Kidney (tissue), 14 donors: ENCODE results near the gene CACNA1H. TPM values are rescaled to one million over a fixed set of nuclear protein-coding genes. Genes with fewer than 3 reads are reported as not detected.
"Not testable (repeated sequence)": the region's sequence is repeated elsewhere in the genome, so short reads cannot be mapped to it uniquely, and the experiment has no call there.

Experiments
- DNase-seq, 5 donors: peaks; one replicate each; pipeline ENCODE4 v3.0.0-alpha.2; 2013 to 2020
- FAIRE-seq: peaks from 2 replicates; lab custom pipeline; 2012; peaks lifted over from hg19 to GRCh38; lab: Jason Lieb, UNC
- H3K27ac ChIP-seq, 2 donors: one replicate each; pipeline ENCODE4 v1.7.0; 2013; ENCODE audit warnings: low read depth in 2 of 2, low read length in 2 of 2, inconsistent platforms in 1 of 2
- H3K27me3 ChIP-seq: one replicate; pipeline ENCODE4 v1.7.1; 2013; ENCODE audit warnings: low read length, inconsistent platforms; ENCODE audit not compliant: control insufficient read depth, insufficient read depth
- H3K36me3 ChIP-seq, 3 donors: one replicate each; pipeline versions ENCODE4 v1.7.0 to v1.7.1; 2013; ENCODE audit warnings: low read length in 3 of 3, control low read depth in 1 of 3, inconsistent platforms in 1 of 3; ENCODE audit not compliant: insufficient read depth in 3 of 3, control insufficient read depth in 2 of 3
- H3K4me1 ChIP-seq, 3 donors: one replicate each; pipeline versions ENCODE4 v1.7.0 to v1.7.1; 2013; ENCODE audit warnings: low read length in 3 of 3, inconsistent platforms in 1 of 3, low read depth in 1 of 3; ENCODE audit not compliant: control insufficient read depth in 2 of 3, insufficient read depth in 2 of 3
- H3K4me3 ChIP-seq, 3 donors: one replicate each; pipeline versions ENCODE4 v1.7.0 to v1.8.1; 2013; ENCODE audit warnings: low read length in 3 of 3, control low read depth in 1 of 3, inconsistent platforms in 1 of 3
- H3K9ac ChIP-seq, 3 donors: one replicate each; pipeline versions ENCODE4 v1.7.0 to v1.7.1; 2013; ENCODE audit warnings: low read length in 3 of 3, control low read depth in 1 of 3, inconsistent platforms in 1 of 3
- H3K9me3 ChIP-seq, 3 donors: one replicate each; pipeline versions ENCODE4 v1.7.0 to v1.7.1; 2013; ENCODE audit warnings: low read length in 3 of 3, control low read depth in 1 of 3, inconsistent platforms in 1 of 3; ENCODE audit not compliant: control insufficient read depth in 2 of 3, insufficient read depth in 1 of 3
- CTCF ChIP-seq: IDR thresholded peaks from 3 replicates; pipeline ENCODE4 v1.5.1; 2012; ENCODE audit warnings: mild to moderate bottlenecking, moderate library complexity, borderline replicate concordance; ENCODE audit not compliant: insufficient read depth; ENCODE audit errors: extremely low read depth
- intact Hi-C: fragments of 100-400 bp; cut with DNase I; formaldehyde crosslinking; loops from one replicate; pipeline ENCODE4 v1.11.1; 2022
- polyA plus RNA-seq: library from polyadenylated mRNA; stranded (reverse); fragments of 350-450 nt; fragmentation: Illumina TruSeq; extraction: RNeasy Lipid Tissue Mini Kit (QIAGEN cat#74804); gene quantifications from one replicate; pipeline ENCODE4 v1.2.3, GENCODE V29; 2014; ENCODE audit warnings: low read depth, low replicate concordance; ENCODE audit not compliant: insufficient read depth
- total RNA-seq: library from RNA; stranded (reverse); fragmentation: NEBNext Ultra II Directional; extraction: Animal tissue kit (Norgen Biotek cat#: 25700); gene quantifications from one replicate; pipeline ENCODE4 v1.2.1, GENCODE V29; 2021
- donor health status: control.
- donor health status: control.
- donor health status: control.
- donor health status: control.
- donor health status: control.
- donor health status: DM: yes; HTN: yes; CAD: no.
- donor health status: Normal renal cell carcinoma (clear cell type).

The CACNA1H gene
- total and polyA plus RNA-seq, 2 donors from 2014 or later = 6.4 to 20.6 TPM

GRCh38 chr16:1256296-1256873, 103.5 kb downstream of the CACNA1H start:
- H3K27me3 ChIP-seq, H3K9ac ChIP-seq, intact Hi-C loops, H3K4me3 ChIP-seq, DNase-seq, FAIRE-seq, H3K9me3 ChIP-seq, H3K4me1 ChIP-seq, H3K36me3 ChIP-seq, H3K27ac ChIP-seq: not testable (repeated sequence)

GRCh38 chr16:1256874-1257322, 104.0 kb downstream of the CACNA1H start:
- no peaks in the 10 kb centered on the region for H3K27me3 ChIP-seq
- H3K4me3 ChIP-seq = no peak overlapping the region
- no peaks in the 10 kb centered on the region for H3K4me1 ChIP-seq
- H3K36me3 ChIP-seq = no peaks in the 10 kb centered on the region
- FAIRE-seq (no peak), DNase-seq (no peak)
- no peak overlapping the region for H3K27ac ChIP-seq
- intact Hi-C loops = no loop called here
- H3K9me3 ChIP-seq = no peaks in the 10 kb centered on the region
- TF ChIP-seq CTCF = no peak
- H3K9ac ChIP-seq = no peak overlapping the region

- Histone ChIP-seq H3K27me3 (no peaks in the 10 kb centered on the region), H3K4me1 (no peaks in the 10 kb centered on the region), H3K4me3 (no peak overlapping the region), H3K9ac (no peak overlapping the region), H3K27ac (no peak overlapping the region), H3K9me3 (no peaks in the 10 kb centered on the region), H3K36me3 (no peaks in the 10 kb centered on the region)
- TF ChIP-seq CTCF = no peak
- no peak for FAIRE-seq
- intact Hi-C loops = no loop called here
- DNase-seq = no peak
Measured at GRCh38 chr16:1257561-1258224, 104.8 kb downstream of the CACNA1H start.

GRCh38 chr16:1258225-1258600, 105.3 kb downstream of the CACNA1H start:
- FAIRE-seq (no peak), DNase-seq (no peak)
- no peak overlapping the region for H3K9ac ChIP-seq
- H3K36me3 ChIP-seq = no peaks in the 10 kb centered on the region
- H3K4me3 ChIP-seq = no peak overlapping the region
- H3K27me3 ChIP-seq = no peaks in the 10 kb centered on the region
- H3K4me1 ChIP-seq = no peaks in the 10 kb centered on the region
- no peaks in the 10 kb centered on the region for H3K9me3 ChIP-seq
- no peak for TF ChIP-seq CTCF
- no peak overlapping the region for H3K27ac ChIP-seq
- intact Hi-C loops = no loop called here
